Liver (tissue), 3 donors: ENCODE measurements around the gene ADAM10.
A peak's percentile ranks its signal among the peaks of the same experiment; 100 is the strongest.

ENCODE experiments used
- ATF3 ChIP-seq: IDR thresholded peaks from 2 replicates; pipeline ENCODE4 v1.6.1; 2016; ENCODE audit warnings: antibody characterized with exemption
- CTCF ChIP-seq: fragments of 150-350 bp; IDR thresholded peaks from 2 replicates; pipeline ENCODE4 v1.5.1; 2017; ENCODE audit warnings: improper control_type of control experiment, low read depth, low read length; ENCODE audit not compliant: missing input control
- FOXA1 ChIP-seq: IDR thresholded peaks from 2 replicates; pipeline ENCODE4 v1.6.1; 2016; ENCODE audit warnings: antibody characterized with exemption
- GABPA ChIP-seq, 2 donors: IDR thresholded peaks in 1 of 2; conservative IDR thresholded peaks in 1 of 2; 2 replicates each; pipeline ENCODE4 v1.6.1; 2016; ENCODE audit warnings: antibody characterized with exemption in 2 of 2, mild to moderate bottlenecking in 1 of 2, moderate library complexity in 1 of 2
- RAD21 ChIP-seq, 2 donors: IDR thresholded peaks; 2 replicates each; pipeline ENCODE4 v1.6.1; 2016; ENCODE audit warnings: antibody characterized with exemption in 2 of 2, mild to moderate bottlenecking in 2 of 2
- REST ChIP-seq: IDR thresholded peaks from 2 replicates; pipeline ENCODE4 v1.6.1; 2016; ENCODE audit warnings: antibody characterized with exemption, mild to moderate bottlenecking
- TF ChIP-seq, protein P1 (sequence below): IDR thresholded peaks from 2 replicates; pipeline ENCODE4 v1.6.1; 2016; ENCODE audit warnings: antibody characterized with exemption
- TF ChIP-seq, protein P2 (sequence below): IDR thresholded peaks from 2 replicates; pipeline ENCODE4 v1.6.1; 2016; ENCODE audit warnings: antibody characterized with exemption
- donor health status: healthy.
- donor health status: healthy.

- TF ChIP-seq GABPA (IDR thresholded peaks at IDR 0.05 in 1 of 2, conservative IDR thresholded peaks at IDR 0.05 in 1 of 2): no peak
- peak; percentile 17 for TF ChIP-seq CTCF
- TF ChIP-seq ATF3: no peak
- TF ChIP-seq RAD21 (IDR thresholded peaks at IDR 0.05): no peak
- no peak for TF ChIP-seq REST
- TF ChIP-seq, protein P1, sequence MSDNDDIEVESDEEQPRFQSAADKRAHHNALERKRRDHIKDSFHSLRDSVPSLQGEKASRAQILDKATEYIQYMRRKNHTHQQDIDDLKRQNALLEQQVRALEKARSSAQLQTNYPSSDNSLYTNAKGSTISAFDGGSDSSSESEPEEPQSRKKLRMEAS: no peak
- TF ChIP-seq, protein P2, sequence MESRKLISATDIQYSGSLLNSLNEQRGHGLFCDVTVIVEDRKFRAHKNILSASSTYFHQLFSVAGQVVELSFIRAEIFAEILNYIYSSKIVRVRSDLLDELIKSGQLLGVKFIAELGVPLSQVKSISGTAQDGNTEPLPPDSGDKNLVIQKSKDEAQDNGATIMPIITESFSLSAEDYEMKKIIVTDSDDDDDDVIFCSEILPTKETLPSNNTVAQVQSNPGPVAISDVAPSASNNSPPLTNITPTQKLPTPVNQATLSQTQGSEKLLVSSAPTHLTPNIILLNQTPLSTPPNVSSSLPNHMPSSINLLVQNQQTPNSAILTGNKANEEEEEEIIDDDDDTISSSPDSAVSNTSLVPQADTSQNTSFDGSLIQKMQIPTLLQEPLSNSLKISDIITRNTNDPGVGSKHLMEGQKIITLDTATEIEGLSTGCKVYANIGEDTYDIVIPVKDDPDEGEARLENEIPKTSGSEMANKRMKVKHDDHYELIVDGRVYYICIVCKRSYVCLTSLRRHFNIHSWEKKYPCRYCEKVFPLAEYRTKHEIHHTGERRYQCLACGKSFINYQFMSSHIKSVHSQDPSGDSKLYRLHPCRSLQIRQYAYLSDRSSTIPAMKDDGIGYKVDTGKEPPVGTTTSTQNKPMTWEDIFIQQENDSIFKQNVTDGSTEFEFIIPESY: peak; percentile 28
- TF ChIP-seq FOXA1: no peak
Observed at GRCh38 chr15:58770519-58770856, 21.0 kb upstream of the ADAM10 start.
